Progenitor cell of endocrine pancreas (in vitro differentiated cells): ENCODE data around the gene UBASH3A. TPM values are rescaled to one million over a fixed set of nuclear protein-coding genes. Genes with fewer than 3 reads are reported as not detected.

Source experiments
- DNase-seq: peaks from one replicate; pipeline ENCODE4 v3.0.0; 2021; ENCODE audit warnings: low spot score; ENCODE audit not compliant: unreplicated experiment
- H3K27ac Mint-ChIP-seq: 2 replicates; pipeline ENCODE4 v1.8.0; 2021; ENCODE audit warnings: mild to moderate bottlenecking, moderate library complexity, mixed read lengths
- H3K27me3 Mint-ChIP-seq: 2 replicates; pipeline ENCODE4 v1.8.0; 2021; ENCODE audit warnings: mixed read lengths
- H3K36me3 Mint-ChIP-seq: 2 replicates; pipeline ENCODE4 v1.8.0; 2022; ENCODE audit warnings: mixed read lengths; ENCODE audit not compliant: insufficient read depth
- H3K4me1 Mint-ChIP-seq: 2 replicates; pipeline ENCODE4 v1.8.0; 2021; ENCODE audit warnings: low read depth, mixed read lengths
- H3K4me3 Mint-ChIP-seq: 2 replicates; pipeline ENCODE4 v1.8.0; 2021; ENCODE audit warnings: low read depth, mild to moderate bottlenecking, moderate library complexity, mixed read lengths
- H3K9me3 Mint-ChIP-seq: 2 replicates; pipeline ENCODE4 v1.8.0; 2021; ENCODE audit warnings: low read depth, mixed read lengths
- total RNA-seq: library from RNA; stranded (reverse); gene quantifications from 2 replicates; pipeline ENCODE4 v1.2.1, GENCODE V29; 2021
- TF ChIP-seq, protein P1 (sequence below): fragments of 200-600 bp; sonication (generic); IDR thresholded peaks from one replicate; pipeline ENCODE4 v1.5.0; 2021; ENCODE audit warnings: antibody characterized with exemption, mild to moderate bottlenecking; ENCODE audit not compliant: unreplicated experiment

Gene UBASH3A
- total RNA-seq, 1 donor from 2014 or later: not detected

DNA sequence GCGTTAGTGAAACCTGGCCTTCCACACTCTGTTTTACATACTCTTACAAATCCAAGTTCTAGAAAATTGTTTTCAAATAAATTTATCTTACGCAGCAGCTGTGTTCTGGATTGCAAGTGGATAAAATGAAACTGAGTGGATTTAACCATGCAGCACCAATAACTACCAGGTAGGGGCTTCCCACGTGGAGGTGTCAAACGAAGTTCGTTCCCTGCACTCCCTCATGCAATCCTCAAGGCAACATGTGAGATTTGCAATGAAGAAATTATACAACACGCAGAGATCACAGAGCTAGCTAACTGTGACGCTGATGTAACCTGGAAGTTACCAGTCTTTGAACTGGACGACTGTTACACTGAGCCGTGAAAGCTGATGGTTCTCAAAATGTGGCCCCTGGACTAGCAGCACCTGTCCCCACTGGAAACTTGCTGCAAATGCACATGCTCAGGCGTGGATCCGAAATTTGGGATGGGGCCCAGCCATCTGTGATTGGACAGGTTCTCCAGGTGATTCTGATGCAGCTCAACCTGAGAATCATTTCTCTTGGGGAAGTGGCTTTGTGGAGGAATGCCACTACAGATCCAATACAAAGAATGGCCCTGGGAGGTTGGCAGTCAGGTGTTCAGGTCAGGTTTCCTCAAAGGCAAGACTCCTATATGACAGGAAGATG, 56.0 kb downstream of the UBASH3A start:
- Mint-ChIP-seq H3K36me3 (no peaks in the 10 kb centered on the region), H3K4me1 (peaks cover 59% of the 10 kb centered on the region), H3K9me3 (peaks cover 11% of the 10 kb centered on the region), H3K27me3 (no peaks in the 10 kb centered on the region), H3K4me3 (peak overlapping the region; percentile 19), H3K27ac (peak overlapping the region; percentile 94)
- TF ChIP-seq, protein P1, sequence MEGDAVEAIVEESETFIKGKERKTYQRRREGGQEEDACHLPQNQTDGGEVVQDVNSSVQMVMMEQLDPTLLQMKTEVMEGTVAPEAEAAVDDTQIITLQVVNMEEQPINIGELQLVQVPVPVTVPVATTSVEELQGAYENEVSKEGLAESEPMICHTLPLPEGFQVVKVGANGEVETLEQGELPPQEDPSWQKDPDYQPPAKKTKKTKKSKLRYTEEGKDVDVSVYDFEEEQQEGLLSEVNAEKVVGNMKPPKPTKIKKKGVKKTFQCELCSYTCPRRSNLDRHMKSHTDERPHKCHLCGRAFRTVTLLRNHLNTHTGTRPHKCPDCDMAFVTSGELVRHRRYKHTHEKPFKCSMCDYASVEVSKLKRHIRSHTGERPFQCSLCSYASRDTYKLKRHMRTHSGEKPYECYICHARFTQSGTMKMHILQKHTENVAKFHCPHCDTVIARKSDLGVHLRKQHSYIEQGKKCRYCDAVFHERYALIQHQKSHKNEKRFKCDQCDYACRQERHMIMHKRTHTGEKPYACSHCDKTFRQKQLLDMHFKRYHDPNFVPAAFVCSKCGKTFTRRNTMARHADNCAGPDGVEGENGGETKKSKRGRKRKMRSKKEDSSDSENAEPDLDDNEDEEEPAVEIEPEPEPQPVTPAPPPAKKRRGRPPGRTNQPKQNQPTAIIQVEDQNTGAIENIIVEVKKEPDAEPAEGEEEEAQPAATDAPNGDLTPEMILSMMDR: no peak
- no peak for DNase-seq

DNA sequence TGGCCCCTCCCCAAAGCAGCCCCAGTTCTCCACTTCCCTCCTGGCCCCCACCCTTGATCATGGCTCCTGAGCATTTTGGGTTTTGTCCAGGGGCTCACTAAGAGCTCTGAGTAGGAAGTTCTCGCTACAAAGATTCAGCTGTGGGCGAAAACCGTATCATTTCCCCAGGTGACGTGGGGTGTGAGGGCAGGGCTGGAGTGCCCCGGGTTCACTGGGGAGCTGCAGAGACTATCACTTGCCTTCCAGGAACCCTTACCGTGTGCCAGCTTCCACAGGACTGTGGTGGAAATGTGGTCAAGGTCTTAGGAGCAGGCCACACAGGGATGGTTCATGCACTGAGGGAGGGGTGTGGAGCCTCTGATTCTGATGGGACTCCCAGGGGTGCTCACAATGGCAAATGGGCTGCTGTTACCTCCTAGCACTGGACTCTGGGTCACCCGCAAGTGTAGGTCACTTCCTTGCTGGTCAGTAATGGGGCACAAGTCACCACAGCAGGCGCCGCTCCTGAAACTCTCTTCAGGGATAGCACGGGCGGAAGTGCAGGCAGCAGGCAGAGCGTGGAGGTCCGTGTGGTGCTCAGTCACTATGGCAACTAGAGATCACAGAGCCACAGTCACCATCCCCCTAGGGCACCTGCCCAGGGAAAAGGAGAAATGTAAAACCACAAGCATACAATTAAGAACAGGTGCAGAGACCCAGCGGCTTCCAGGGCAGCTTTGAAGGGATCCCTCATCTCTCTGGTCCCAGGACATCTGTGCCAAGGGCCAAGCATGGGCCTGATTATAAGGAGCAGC, 56.9 kb downstream of the UBASH3A start:
- peaks cover 11% of the 10 kb centered on the region for H3K9me3 Mint-ChIP-seq
- H3K27ac Mint-ChIP-seq: peak overlapping the region; percentile 94
- H3K36me3 Mint-ChIP-seq: no peaks in the 10 kb centered on the region
- H3K4me3 Mint-ChIP-seq: no peak overlapping the region
- H3K4me1 Mint-ChIP-seq: peaks cover 62% of the 10 kb centered on the region
- TF ChIP-seq, protein P1: no peak
- H3K27me3 Mint-ChIP-seq: no peaks in the 10 kb centered on the region
- no peak for DNase-seq

DNA sequence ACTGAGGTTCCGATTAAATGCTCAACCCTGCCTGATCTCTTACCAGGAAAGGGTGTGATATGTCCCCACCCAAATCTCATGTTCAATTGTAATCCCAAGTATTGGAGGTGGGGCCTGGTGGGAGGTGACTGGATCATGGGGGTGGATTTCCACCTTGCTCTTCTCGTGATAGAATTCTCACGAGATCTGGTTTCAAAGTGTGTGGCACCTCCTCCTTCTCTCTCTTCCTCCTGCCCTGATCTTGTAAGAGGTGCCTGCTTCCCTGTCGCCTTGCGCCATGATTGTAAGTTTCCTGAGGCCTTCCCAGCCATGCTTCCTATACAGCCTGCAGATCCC, 57.5 kb downstream of the UBASH3A start:
- Mint-ChIP-seq H3K27me3 (no peaks in the 10 kb centered on the region), H3K4me1 (peaks cover 62% of the 10 kb centered on the region), H3K27ac (peak overlapping the region; percentile 23), H3K36me3 (no peaks in the 10 kb centered on the region), H3K9me3 (peaks cover 11% of the 10 kb centered on the region), H3K4me3 (no peak overlapping the region)
- DNase-seq: no peak
- TF ChIP-seq, protein P1: no peak

DNA sequence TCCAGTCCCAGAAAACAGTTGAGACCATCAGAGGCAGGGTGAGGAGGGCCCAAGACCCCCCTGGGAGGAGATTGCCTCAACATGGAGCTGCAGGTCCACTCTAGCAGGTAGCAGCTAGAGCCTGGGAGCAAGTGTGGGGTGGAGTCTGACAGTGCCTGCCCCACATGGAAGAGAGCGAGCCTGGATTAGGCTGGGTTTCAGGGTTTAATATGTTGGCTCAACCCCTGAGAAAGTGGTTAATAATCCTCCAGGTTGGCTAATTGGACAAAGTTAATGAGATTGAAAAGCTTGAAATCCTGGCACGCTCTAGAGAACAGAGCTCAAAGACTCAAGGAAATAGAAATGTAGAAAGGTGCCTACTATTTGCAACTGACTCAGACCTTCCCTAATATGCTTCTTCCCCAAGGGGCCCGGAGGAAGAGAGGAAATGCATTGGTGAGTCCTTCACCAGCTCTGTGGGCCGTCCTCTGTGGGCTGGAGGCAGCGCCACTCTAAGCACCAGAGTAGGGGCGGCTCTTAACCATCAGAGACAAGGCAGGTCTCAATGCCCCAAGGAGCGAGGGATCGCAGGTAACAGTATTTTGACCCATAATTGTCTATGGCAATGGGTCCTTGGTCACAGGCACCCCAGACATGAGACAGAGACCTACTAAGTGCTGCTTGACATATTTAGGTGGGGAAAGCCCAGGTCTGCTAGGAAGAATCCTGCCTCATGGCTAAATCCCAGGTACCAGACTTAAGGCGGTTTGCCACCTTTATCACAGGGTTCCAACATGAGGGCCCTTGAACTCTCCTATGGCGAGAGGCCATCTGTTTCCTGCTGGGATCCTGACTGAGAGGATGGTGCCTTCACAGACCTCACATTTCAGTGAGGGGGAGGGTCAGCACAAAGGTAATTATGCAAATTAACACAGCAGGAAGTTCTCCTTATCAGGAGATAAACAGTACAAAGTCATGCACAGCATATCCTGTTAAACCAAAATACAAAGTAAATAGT, 58.5 kb downstream of the UBASH3A start:
- Mint-ChIP-seq H3K27me3 (no peaks in the 10 kb centered on the region), H3K27ac (peak overlapping the region; percentile 47), H3K4me1 (peaks cover 61% of the 10 kb centered on the region), H3K36me3 (no peaks in the 10 kb centered on the region), H3K4me3 (no peak overlapping the region), H3K9me3 (peaks cover 9% of the 10 kb centered on the region)
- TF ChIP-seq, protein P1: no peak
- no peak for DNase-seq

DNA sequence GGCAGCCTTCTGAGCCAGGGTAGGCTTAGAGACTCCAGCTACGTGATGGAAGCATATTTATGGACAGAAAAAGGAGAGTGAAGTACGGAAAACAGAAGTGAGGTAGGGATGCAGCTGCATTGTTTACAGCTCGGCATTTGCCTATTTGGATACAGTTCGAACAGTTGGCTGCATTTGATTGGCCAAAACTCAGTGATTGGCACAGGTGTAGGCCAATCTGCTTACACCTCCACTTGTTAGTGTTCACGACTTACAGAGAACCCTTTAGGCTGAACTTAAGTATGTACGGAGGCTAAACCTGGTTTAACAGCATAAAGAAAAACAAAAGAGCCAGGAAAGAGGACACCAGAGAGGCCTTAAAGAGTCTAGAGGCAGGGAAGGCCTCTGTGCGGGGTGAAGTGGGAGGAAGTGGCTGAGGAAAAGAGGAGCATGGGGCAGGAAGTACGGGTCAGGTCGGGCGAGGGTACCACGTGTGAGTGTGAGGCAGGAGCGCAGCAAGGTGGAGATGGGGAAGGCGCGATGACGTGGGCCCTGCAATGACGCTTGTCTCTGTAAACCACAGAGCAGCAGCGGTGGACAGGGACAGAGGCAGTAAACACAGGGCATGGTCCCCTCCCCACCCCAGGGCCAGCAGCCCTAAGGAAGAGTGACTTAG, 60.3 kb downstream of the UBASH3A start:
- DNase-seq: no peak
- Mint-ChIP-seq H3K27me3 (no peaks in the 10 kb centered on the region), H3K9me3 (peaks cover 8% of the 10 kb centered on the region), H3K27ac (no peak overlapping the region), H3K36me3 (no peaks in the 10 kb centered on the region), H3K4me3 (no peak overlapping the region), H3K4me1 (peaks cover 58% of the 10 kb centered on the region)
- TF ChIP-seq, protein P1: no peak
